WTC11 (cell line): ENCODE data around the gene GPR160. TPM values are rescaled to one million over a fixed set of nuclear protein-coding genes. Genes with fewer than 3 reads are reported as not detected.

Experiments used
- ATAC-seq: fragments of 200-7000 bp; cut with Tn5 transposase; 2 replicates; pipeline ENCODE4 v1.10.0; 2021; ENCODE audit warnings: mild to moderate bottlenecking, moderate library complexity
- CTCF ChIA-PET: fragments of 300-600 bp; sonication (Branson Sonifier 250); formaldehyde crosslinking; loops from one replicate; lab custom pipeline; 2021; ENCODE audit warnings: antibody characterized with exemption; lab: Charles Lee
- POLR2A ChIA-PET: fragments of 350-600 bp; sonication (Branson Sonifier 250); formaldehyde crosslinking; loops from one replicate; lab custom pipeline; 2021; ENCODE audit warnings: antibody characterized with exemption; lab: Charles Lee
- DNase-seq: peaks from one replicate; pipeline ENCODE4 v3.0.0; 2021; ENCODE audit warnings: low spot score
- H3K27ac Mint-ChIP-seq: 2 replicates; pipeline ENCODE4 v1.8.0; 2021; ENCODE audit warnings: mixed read lengths
- H3K27me3 Mint-ChIP-seq: 2 replicates; pipeline ENCODE4 v1.8.0; 2021; ENCODE audit warnings: low read depth, mild to moderate bottlenecking, moderate library complexity, mixed read lengths
- H3K36me3 Mint-ChIP-seq: 2 replicates; pipeline ENCODE4 v1.8.0; 2021; ENCODE audit warnings: mixed read lengths
- H3K4me1 Mint-ChIP-seq: 2 replicates; pipeline ENCODE4 v1.8.0; 2022; ENCODE audit warnings: mixed read lengths
- H3K4me3 Mint-ChIP-seq: 2 replicates; pipeline ENCODE4 v1.8.0; 2021; ENCODE audit warnings: mild to moderate bottlenecking, moderate library complexity, mixed read lengths
- H3K9me3 Mint-ChIP-seq: 2 replicates; pipeline ENCODE4 v1.8.0; 2021; ENCODE audit warnings: mixed read lengths
- CREB1 ChIP-seq: sonication (generic); formaldehyde crosslinking; IDR thresholded peaks from 2 replicates; pipeline ENCODE4 v1.8.0; 2023; ENCODE audit warnings: mild to moderate bottlenecking, missing genetic modification reagents
- EMX1 ChIP-seq: fragments of 250-450 bp; sonication (Bioruptor Pico); IDR thresholded peaks from 2 replicates; pipeline ENCODE4 v1.8.0; 2021; ENCODE audit warnings: mild to moderate bottlenecking
- ETV6 ChIP-seq: sonication (generic); formaldehyde crosslinking; IDR thresholded peaks from 2 replicates; pipeline ENCODE4 v1.8.1; 2022; ENCODE audit warnings: mild to moderate bottlenecking, missing genetic modification reagents
- KAT7 ChIP-seq: sonication (generic); formaldehyde crosslinking; IDR thresholded peaks from 2 replicates; pipeline ENCODE4 v1.8.1; 2023; ENCODE audit warnings: missing genetic modification reagents, mild to moderate bottlenecking, borderline replicate concordance
- NR2C2 ChIP-seq: sonication (generic); formaldehyde crosslinking; IDR thresholded peaks from 2 replicates; pipeline ENCODE4 v1.8.0; 2022; ENCODE audit warnings: mild to moderate bottlenecking, missing genetic modification reagents
- TCF7 ChIP-seq: sonication (generic); formaldehyde crosslinking; IDR thresholded peaks from 2 replicates; pipeline ENCODE4 v1.8.0; 2022; ENCODE audit warnings: mild to moderate bottlenecking, low read depth, missing genetic modification reagents, moderate library complexity
- ZNF232 ChIP-seq: sonication (generic); formaldehyde crosslinking; IDR thresholded peaks from 2 replicates; pipeline ENCODE4 v1.8.0; 2022; ENCODE audit warnings: mild to moderate bottlenecking, missing genetic modification reagents
- total RNA-seq: library from RNA; stranded (reverse); gene quantifications from 3 replicates; pipeline ENCODE4 v1.2.3, GENCODE V29; 2021
- TF ChIP-seq, protein P1 (sequence below): sonication (generic); formaldehyde crosslinking; IDR thresholded peaks from 2 replicates; pipeline ENCODE4 v1.8.1; 2023; ENCODE audit warnings: mild to moderate bottlenecking, missing genetic modification reagents
- TF ChIP-seq, protein P2 (sequence below): sonication (generic); formaldehyde crosslinking; IDR thresholded peaks from 2 replicates; pipeline ENCODE4 v1.8.1; 2022; ENCODE audit warnings: low read depth, missing genetic modification reagents, borderline replicate concordance
- TF ChIP-seq, protein P3 (sequence below): sonication (generic); formaldehyde crosslinking; IDR thresholded peaks from 2 replicates; pipeline ENCODE4 v1.8.1; 2023; ENCODE audit warnings: mild to moderate bottlenecking, moderate library complexity, missing genetic modification reagents
- TF ChIP-seq, protein P4 (sequence below): sonication (generic); formaldehyde crosslinking; IDR thresholded peaks from 2 replicates; pipeline ENCODE4 v1.8.1; 2023; ENCODE audit warnings: mild to moderate bottlenecking, missing genetic modification reagents
- TF ChIP-seq, protein P5 (sequence below): sonication (generic); formaldehyde crosslinking; IDR thresholded peaks from 2 replicates; pipeline ENCODE4 v1.8.0; 2023; ENCODE audit warnings: mild to moderate bottlenecking, missing genetic modification reagents
- TF ChIP-seq, protein P6 (sequence below): fragments of 250-450 bp; sonication (Bioruptor Pico); IDR thresholded peaks from 2 replicates; pipeline ENCODE4 v1.9.0; 2021; ENCODE audit warnings: mild to moderate bottlenecking, borderline replicate concordance
- TF ChIP-seq, protein P7 (sequence below): sonication (generic); formaldehyde crosslinking; IDR thresholded peaks from 2 replicates; pipeline ENCODE4 v1.8.0; 2023; ENCODE audit warnings: missing genetic modification reagents, mild to moderate bottlenecking, borderline replicate concordance
- TF ChIP-seq, protein P8 (sequence below): sonication (generic); formaldehyde crosslinking; IDR thresholded peaks from 2 replicates; pipeline ENCODE4 v1.8.0; 2023; ENCODE audit warnings: missing genetic modification reagents

GPR160 gene
- total RNA-seq, 1 experiment from 2014 or later: 28.9 TPM

DNA sequence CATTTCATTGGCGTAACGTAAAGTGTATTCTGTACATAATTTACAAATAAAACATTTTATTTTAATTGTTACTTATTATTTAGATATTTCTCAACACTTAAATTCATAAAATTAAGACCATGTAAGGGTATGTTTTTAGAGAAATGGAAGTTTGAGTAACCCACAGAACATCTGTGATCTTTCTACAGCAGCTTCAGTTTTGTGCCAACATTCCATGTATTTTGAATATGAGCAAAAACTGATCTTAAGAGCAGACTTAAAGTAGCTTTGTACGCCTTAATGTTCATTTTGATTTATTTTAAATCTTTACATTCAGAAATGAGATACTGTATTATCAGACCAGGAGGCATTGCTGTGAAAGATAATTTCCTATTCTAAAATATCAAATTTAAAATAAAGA lies 44.0 kb upstream of the GPR160 start (continued):
- TF ChIP-seq, protein P1, sequence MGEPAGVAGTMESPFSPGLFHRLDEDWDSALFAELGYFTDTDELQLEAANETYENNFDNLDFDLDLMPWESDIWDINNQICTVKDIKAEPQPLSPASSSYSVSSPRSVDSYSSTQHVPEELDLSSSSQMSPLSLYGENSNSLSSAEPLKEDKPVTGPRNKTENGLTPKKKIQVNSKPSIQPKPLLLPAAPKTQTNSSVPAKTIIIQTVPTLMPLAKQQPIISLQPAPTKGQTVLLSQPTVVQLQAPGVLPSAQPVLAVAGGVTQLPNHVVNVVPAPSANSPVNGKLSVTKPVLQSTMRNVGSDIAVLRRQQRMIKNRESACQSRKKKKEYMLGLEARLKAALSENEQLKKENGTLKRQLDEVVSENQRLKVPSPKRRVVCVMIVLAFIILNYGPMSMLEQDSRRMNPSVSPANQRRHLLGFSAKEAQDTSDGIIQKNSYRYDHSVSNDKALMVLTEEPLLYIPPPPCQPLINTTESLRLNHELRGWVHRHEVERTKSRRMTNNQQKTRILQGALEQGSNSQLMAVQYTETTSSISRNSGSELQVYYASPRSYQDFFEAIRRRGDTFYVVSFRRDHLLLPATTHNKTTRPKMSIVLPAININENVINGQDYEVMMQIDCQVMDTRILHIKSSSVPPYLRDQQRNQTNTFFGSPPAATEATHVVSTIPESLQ (CRISPR knock-in tag): no peak
- no peak for TF ChIP-seq KAT7 (CRISPR knock-in tag)
- TF ChIP-seq, protein P2, sequence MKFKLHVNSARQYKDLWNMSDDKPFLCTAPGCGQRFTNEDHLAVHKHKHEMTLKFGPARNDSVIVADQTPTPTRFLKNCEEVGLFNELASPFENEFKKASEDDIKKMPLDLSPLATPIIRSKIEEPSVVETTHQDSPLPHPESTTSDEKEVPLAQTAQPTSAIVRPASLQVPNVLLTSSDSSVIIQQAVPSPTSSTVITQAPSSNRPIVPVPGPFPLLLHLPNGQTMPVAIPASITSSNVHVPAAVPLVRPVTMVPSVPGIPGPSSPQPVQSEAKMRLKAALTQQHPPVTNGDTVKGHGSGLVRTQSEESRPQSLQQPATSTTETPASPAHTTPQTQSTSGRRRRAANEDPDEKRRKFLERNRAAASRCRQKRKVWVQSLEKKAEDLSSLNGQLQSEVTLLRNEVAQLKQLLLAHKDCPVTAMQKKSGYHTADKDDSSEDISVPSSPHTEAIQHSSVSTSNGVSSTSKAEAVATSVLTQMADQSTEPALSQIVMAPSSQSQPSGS: no peak
- no peak for TF ChIP-seq ETV6 (CRISPR knock-in tag)
- TF ChIP-seq, protein P3, sequence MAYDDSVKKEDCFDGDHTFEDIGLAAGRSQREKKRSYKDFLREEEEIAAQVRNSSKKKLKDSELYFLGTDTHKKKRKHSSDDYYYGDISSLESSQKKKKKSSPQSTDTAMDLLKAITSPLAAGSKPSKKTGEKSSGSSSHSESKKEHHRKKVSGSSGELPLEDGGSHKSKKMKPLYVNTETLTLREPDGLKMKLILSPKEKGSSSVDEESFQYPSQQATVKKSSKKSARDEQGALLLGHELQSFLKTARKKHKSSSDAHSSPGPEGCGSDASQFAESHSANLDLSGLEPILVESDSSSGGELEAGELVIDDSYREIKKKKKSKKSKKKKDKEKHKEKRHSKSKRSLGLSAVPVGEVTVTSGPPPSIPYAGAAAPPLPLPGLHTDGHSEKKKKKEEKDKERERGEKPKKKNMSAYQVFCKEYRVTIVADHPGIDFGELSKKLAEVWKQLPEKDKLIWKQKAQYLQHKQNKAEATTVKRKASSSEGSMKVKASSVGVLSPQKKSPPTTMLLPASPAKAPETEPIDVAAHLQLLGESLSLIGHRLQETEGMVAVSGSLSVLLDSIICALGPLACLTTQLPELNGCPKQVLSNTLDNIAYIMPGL (CRISPR knock-in tag): no peak
- TF ChIP-seq, protein P4, sequence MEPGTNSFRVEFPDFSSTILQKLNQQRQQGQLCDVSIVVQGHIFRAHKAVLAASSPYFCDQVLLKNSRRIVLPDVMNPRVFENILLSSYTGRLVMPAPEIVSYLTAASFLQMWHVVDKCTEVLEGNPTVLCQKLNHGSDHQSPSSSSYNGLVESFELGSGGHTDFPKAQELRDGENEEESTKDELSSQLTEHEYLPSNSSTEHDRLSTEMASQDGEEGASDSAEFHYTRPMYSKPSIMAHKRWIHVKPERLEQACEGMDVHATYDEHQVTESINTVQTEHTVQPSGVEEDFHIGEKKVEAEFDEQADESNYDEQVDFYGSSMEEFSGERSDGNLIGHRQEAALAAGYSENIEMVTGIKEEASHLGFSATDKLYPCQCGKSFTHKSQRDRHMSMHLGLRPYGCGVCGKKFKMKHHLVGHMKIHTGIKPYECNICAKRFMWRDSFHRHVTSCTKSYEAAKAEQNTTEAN (CRISPR knock-in tag): no peak
- TF ChIP-seq, all 79 proteins: peak for 0

DNA sequence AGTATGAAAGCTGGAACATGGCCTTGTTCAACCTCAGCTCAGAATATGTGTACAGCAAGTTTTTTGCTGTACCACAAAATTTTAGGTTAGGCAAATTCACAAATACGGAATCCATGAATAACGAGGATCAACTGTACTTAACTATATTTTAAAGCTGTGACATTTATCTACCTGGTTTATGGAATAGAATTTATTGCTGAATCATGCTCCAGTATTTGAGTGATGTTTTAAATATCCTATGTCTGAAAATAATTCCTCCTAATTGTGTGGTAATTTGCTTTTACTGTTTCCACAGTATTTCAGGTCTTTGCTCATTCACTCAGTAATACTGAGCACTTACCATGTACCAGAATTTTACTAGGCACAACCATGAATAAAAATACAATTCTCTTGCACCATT lies 41.7 kb upstream of the GPR160 start:
- CTCF ChIA-PET: no interaction called here
- H3K27ac Mint-ChIP-seq: no peak overlapping the region
- TF ChIP-seq, protein P5, sequence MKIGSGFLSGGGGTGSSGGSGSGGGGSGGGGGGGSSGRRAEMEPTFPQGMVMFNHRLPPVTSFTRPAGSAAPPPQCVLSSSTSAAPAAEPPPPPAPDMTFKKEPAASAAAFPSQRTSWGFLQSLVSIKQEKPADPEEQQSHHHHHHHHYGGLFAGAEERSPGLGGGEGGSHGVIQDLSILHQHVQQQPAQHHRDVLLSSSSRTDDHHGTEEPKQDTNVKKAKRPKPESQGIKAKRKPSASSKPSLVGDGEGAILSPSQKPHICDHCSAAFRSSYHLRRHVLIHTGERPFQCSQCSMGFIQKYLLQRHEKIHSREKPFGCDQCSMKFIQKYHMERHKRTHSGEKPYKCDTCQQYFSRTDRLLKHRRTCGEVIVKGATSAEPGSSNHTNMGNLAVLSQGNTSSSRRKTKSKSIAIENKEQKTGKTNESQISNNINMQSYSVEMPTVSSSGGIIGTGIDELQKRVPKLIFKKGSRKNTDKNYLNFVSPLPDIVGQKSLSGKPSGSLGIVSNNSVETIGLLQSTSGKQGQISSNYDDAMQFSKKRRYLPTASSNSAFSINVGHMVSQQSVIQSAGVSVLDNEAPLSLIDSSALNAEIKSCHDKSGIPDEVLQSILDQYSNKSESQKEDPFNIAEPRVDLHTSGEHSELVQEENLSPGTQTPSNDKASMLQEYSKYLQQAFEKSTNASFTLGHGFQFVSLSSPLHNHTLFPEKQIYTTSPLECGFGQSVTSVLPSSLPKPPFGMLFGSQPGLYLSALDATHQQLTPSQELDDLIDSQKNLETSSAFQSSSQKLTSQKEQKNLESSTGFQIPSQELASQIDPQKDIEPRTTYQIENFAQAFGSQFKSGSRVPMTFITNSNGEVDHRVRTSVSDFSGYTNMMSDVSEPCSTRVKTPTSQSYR (CRISPR knock-in tag): no peak
- TF ChIP-seq, protein P2: no peak
- TF ChIP-seq, protein P6, sequence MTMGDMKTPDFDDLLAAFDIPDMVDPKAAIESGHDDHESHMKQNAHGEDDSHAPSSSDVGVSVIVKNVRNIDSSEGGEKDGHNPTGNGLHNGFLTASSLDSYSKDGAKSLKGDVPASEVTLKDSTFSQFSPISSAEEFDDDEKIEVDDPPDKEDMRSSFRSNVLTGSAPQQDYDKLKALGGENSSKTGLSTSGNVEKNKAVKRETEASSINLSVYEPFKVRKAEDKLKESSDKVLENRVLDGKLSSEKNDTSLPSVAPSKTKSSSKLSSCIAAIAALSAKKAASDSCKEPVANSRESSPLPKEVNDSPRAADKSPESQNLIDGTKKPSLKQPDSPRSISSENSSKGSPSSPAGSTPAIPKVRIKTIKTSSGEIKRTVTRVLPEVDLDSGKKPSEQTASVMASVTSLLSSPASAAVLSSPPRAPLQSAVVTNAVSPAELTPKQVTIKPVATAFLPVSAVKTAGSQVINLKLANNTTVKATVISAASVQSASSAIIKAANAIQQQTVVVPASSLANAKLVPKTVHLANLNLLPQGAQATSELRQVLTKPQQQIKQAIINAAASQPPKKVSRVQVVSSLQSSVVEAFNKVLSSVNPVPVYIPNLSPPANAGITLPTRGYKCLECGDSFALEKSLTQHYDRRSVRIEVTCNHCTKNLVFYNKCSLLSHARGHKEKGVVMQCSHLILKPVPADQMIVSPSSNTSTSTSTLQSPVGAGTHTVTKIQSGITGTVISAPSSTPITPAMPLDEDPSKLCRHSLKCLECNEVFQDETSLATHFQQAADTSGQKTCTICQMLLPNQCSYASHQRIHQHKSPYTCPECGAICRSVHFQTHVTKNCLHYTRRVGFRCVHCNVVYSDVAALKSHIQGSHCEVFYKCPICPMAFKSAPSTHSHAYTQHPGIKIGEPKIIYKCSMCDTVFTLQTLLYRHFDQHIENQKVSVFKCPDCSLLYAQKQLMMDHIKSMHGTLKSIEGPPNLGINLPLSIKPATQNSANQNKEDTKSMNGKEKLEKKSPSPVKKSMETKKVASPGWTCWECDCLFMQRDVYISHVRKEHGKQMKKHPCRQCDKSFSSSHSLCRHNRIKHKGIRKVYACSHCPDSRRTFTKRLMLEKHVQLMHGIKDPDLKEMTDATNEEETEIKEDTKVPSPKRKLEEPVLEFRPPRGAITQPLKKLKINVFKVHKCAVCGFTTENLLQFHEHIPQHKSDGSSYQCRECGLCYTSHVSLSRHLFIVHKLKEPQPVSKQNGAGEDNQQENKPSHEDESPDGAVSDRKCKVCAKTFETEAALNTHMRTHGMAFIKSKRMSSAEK (CRISPR knock-in tag): no peak
- no peak for TF ChIP-seq ZNF232 (CRISPR knock-in tag)
- no peak for TF ChIP-seq TCF7 (CRISPR knock-in tag)
- TF ChIP-seq, protein P7, sequence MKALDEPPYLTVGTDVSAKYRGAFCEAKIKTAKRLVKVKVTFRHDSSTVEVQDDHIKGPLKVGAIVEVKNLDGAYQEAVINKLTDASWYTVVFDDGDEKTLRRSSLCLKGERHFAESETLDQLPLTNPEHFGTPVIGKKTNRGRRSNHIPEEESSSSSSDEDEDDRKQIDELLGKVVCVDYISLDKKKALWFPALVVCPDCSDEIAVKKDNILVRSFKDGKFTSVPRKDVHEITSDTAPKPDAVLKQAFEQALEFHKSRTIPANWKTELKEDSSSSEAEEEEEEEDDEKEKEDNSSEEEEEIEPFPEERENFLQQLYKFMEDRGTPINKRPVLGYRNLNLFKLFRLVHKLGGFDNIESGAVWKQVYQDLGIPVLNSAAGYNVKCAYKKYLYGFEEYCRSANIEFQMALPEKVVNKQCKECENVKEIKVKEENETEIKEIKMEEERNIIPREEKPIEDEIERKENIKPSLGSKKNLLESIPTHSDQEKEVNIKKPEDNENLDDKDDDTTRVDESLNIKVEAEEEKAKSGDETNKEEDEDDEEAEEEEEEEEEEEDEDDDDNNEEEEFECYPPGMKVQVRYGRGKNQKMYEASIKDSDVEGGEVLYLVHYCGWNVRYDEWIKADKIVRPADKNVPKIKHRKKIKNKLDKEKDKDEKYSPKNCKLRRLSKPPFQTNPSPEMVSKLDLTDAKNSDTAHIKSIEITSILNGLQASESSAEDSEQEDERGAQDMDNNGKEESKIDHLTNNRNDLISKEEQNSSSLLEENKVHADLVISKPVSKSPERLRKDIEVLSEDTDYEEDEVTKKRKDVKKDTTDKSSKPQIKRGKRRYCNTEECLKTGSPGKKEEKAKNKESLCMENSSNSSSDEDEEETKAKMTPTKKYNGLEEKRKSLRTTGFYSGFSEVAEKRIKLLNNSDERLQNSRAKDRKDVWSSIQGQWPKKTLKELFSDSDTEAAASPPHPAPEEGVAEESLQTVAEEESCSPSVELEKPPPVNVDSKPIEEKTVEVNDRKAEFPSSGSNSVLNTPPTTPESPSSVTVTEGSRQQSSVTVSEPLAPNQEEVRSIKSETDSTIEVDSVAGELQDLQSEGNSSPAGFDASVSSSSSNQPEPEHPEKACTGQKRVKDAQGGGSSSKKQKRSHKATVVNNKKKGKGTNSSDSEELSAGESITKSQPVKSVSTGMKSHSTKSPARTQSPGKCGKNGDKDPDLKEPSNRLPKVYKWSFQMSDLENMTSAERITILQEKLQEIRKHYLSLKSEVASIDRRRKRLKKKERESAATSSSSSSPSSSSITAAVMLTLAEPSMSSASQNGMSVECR (CRISPR knock-in tag): no peak
- no peak for TF ChIP-seq CREB1
- TF ChIP-seq NR2C2 (CRISPR knock-in tag): no peak
- TF ChIP-seq EMX1 (CRISPR knock-in tag): no peak
- TF ChIP-seq, protein P8, sequence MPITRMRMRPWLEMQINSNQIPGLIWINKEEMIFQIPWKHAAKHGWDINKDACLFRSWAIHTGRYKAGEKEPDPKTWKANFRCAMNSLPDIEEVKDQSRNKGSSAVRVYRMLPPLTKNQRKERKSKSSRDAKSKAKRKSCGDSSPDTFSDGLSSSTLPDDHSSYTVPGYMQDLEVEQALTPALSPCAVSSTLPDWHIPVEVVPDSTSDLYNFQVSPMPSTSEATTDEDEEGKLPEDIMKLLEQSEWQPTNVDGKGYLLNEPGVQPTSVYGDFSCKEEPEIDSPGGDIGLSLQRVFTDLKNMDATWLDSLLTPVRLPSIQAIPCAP (CRISPR knock-in tag): no peak

More for the DNA sequence above, 41.7 kb upstream of the GPR160 start:
- POLR2A ChIA-PET: no interaction called here
- Mint-ChIP-seq H3K36me3 (peaks cover 11% of the 10 kb centered on the region), H3K9me3 (no peaks in the 10 kb centered on the region), H3K4me1 (no peaks in the 10 kb centered on the region), H3K27me3 (no peaks in the 10 kb centered on the region), H3K4me3 (no peak overlapping the region)
- no peak for DNase-seq
- no peak for ATAC-seq
